GM20431 (cell line): ENCODE data around the gene ATAD2B.
"Not testable (repeated sequence)": the region's sequence is repeated elsewhere in the genome, so short reads cannot be mapped to it uniquely, and the experiment has no call there.

Experiments
- in situ Hi-C: fragments of 300-500 bp; cut with MseI, MboI; formaldehyde crosslinking; loops from one replicate; pipeline ENCODE4 v1.15.0; 2020; ENCODE audit warnings: low sequenced_read_pairs; ENCODE audit not compliant: unreplicated experiment

ATAD2B gene

GRCh38 chr2:23806665-23807249 is 120.2 kb downstream of the ATAD2B start:
- in situ Hi-C loops, result loop anchor here (25.0 kb wide), 1 partner anchor 256 kb away; no protein-coding TSS in a partner anchor

- in situ Hi-C loops, result loop anchor here (25.0 kb wide), 1 partner anchor 256 kb away; no protein-coding TSS in a partner anchor
Measured at GRCh38 chr2:23806201-23806600, 120.7 kb downstream of the ATAD2B start.

GRCh38 chr2:23803965-23804542 is 122.9 kb downstream of the ATAD2B start:
- in situ Hi-C loops, result loop anchor here (25.0 kb wide), 1 partner anchor 258 kb away; no protein-coding TSS in a partner anchor

- in situ Hi-C loops, result loop anchor here (25.0 kb wide), 1 partner anchor 259 kb away; no protein-coding TSS in a partner anchor
Measured at GRCh38 chr2:23803264-23803964, 123.5 kb downstream of the ATAD2B start.

GRCh38 chr2:23801396-23801795 is 125.5 kb downstream of the ATAD2B start:
- in situ Hi-C loops, result loop anchor here (25.0 kb wide), 1 partner anchor 261 kb away; no protein-coding TSS in a partner anchor

GRCh38 chr2:23794234-23794633 is 132.7 kb downstream of the ATAD2B start:
- in situ Hi-C loops, result no loop called here

- in situ Hi-C loops, result no loop called here
Measured at GRCh38 chr2:23793476-23793875, 133.4 kb downstream of the ATAD2B start.

- in situ Hi-C loops, result no loop called here
Measured at GRCh38 chr2:23791030-23791429, 135.9 kb downstream of the ATAD2B start.

GRCh38 chr2:23789012-23789411 is 137.9 kb downstream of the ATAD2B start:
- in situ Hi-C loops, result no loop called here

- in situ Hi-C loops, result no loop called here
Measured at GRCh38 chr2:23788100-23788499, 138.8 kb downstream of the ATAD2B start.

GRCh38 chr2:23784971-23785370 is 142.0 kb downstream of the ATAD2B start:
- in situ Hi-C loops, result no loop called here

- in situ Hi-C loops, result no loop called here
Measured at GRCh38 chr2:23782646-23783045, 144.3 kb downstream of the ATAD2B start.

GRCh38 chr2:23782126-23782525 is 144.8 kb downstream of the ATAD2B start:
- in situ Hi-C loops, result no loop called here

GRCh38 chr2:23780465-23780864 is 146.5 kb downstream of the ATAD2B start:
- in situ Hi-C loops, result not testable (repeated sequence)

GRCh38 chr2:23777826-23778225 is 149.1 kb downstream of the ATAD2B start:
- in situ Hi-C loops, result no loop called here

- in situ Hi-C loops, result no loop called here
Measured at GRCh38 chr2:23776021-23776420, 150.9 kb downstream of the ATAD2B start.

- in situ Hi-C loops, result no loop called here
Measured at GRCh38 chr2:23772684-23773083, 154.2 kb downstream of the ATAD2B start.

- in situ Hi-C loops, result no loop called here
Measured at GRCh38 chr2:23772056-23772455, 154.9 kb downstream of the ATAD2B start.

GRCh38 chr2:23769364-23769763 is 157.6 kb downstream of the ATAD2B start:
- in situ Hi-C loops, result no loop called here

GRCh38 chr2:23767876-23768621 is 158.9 kb downstream of the ATAD2B start:
- in situ Hi-C loops, result no loop called here
